SK-N-SH (cell line): ENCODE results near the gene PLEKHM2. TPM values are rescaled to one million over a fixed set of nuclear protein-coding genes. Genes with fewer than 3 reads are reported as not detected.

Source experiments
- CTCF ChIA-PET: fragments of 300-600, 350-600 bp; formaldehyde crosslinking; extraction: SDS; loops from one replicate; lab custom pipeline; 2021; lab: Yijun Ruan, JAX
- POLR2A ChIA-PET: fragments of 350-600 bp; sonication (Branson Sonifier 250); formaldehyde crosslinking; extraction: SDS; loops from one replicate; lab custom pipeline; 2020; ENCODE audit warnings: antibody characterized with exemption, inconsistent platforms; lab: Yijun Ruan, JAX
- DNase-seq: peaks from one replicate; pipeline ENCODE4 v3.0.0; 2012
- H2AFZ ChIP-seq: fragments of 200-600 bp; sonication (generic); 2 replicates; pipeline ENCODE4 v1.8.1; 2016; ENCODE audit warnings: antibody characterized with exemption, mild to moderate bottlenecking, low read depth
- H3F3A ChIP-seq: fragments of 200-600 bp; sonication (generic); replicated peaks from 2 replicates; pipeline ENCODE3; 2016; ENCODE audit warnings: antibody characterized with exemption, mild to moderate bottlenecking; ENCODE audit not compliant: insufficient read depth
- H3K27ac ChIP-seq, 2 experiments: fragments of 200-500 bp in 1 of 2; fragments of 200-600 bp in 1 of 2; sonication (Bioruptor generic) in 1 of 2; sonication (generic), shearing (Covaris generic) in 1 of 2; 2 replicates each; pipeline versions ENCODE4 v1.5.1 to v1.6.1; 2014 to 2016; ENCODE audit warnings: low read depth in 2 of 2, inconsistent platforms in 1 of 2, low read length in 1 of 2, mild to moderate bottlenecking in 1 of 2, mixed read lengths in 1 of 2
- H3K27me3 ChIP-seq: fragments of 200-600 bp; sonication (generic), shearing (Covaris generic); 2 replicates; pipeline ENCODE4 v1.6.1; 2016; ENCODE audit warnings: mixed run types; ENCODE audit not compliant: insufficient read depth
- H3K36me3 ChIP-seq, 2 experiments: fragments of 200-500 bp in 1 of 2; fragments of 200-600 bp in 1 of 2; sonication (Bioruptor generic) in 1 of 2; sonication (generic) in 1 of 2; replicated peaks in 1 of 2; 2 replicates each; pipeline versions ENCODE3 to v1.5.1; 2014 to 2016; ENCODE audit warnings: low read length in 1 of 2, mild to moderate bottlenecking in 1 of 2; ENCODE audit not compliant: insufficient read depth in 2 of 2, control insufficient read depth in 1 of 2
- H3K4me1 ChIP-seq, 2 experiments: fragments of 200-500 bp in 1 of 2; fragments of 200-600 bp in 1 of 2; sonication (Bioruptor generic) in 1 of 2; sonication (generic), shearing (Covaris generic) in 1 of 2; 2 replicates each; pipeline versions ENCODE4 v1.5.1 to v1.6.1; 2014 to 2016; ENCODE audit warnings: low read depth in 1 of 2, low read length in 1 of 2, mixed run types in 1 of 2; ENCODE audit not compliant: insufficient read depth in 2 of 2, control insufficient read depth in 1 of 2
- H3K4me2 ChIP-seq: fragments of 200-600 bp; sonication (generic), shearing (Covaris generic); 2 replicates; pipeline ENCODE4 v1.6.1; 2017; ENCODE audit warnings: mixed run types
- H3K4me3 ChIP-seq, 2 experiments: fragments of 200-500 bp in 1 of 2; fragments of 200-600 bp in 1 of 2; sonication (Bioruptor generic) in 1 of 2; sonication (generic), shearing (Covaris generic) in 1 of 2; 2 replicates each; pipeline versions ENCODE4 v1.5.1 to v1.8.1; 2014 to 2016; ENCODE audit warnings: low read depth in 2 of 2, inconsistent platforms in 1 of 2, low read length in 1 of 2, mild to moderate bottlenecking in 1 of 2, mixed read lengths in 1 of 2, moderate library complexity in 1 of 2
- H3K79me2 ChIP-seq: fragments of 200-600 bp; sonication (generic); 2 replicates; pipeline ENCODE4 v1.8.1; 2017; ENCODE audit warnings: mild to moderate bottlenecking; ENCODE audit not compliant: insufficient read depth
- H3K9ac ChIP-seq: fragments of 200-600 bp; sonication (generic); 2 replicates; pipeline ENCODE4 v1.6.1; 2017; ENCODE audit warnings: mixed run types
- H3K9me2 ChIP-seq: fragments of 200-600 bp; sonication (generic); 2 replicates; pipeline ENCODE4 v1.6.1; 2017; ENCODE audit warnings: mixed run types
- H3K9me3 ChIP-seq: fragments of 200-600 bp; sonication (generic); 2 replicates; pipeline ENCODE4 v1.6.1; 2017; ENCODE audit warnings: mixed run types, mild to moderate bottlenecking, moderate library complexity
- H4K20me1 ChIP-seq: fragments of 200-600 bp; sonication (generic); 2 replicates; pipeline ENCODE4 v1.6.1; 2017; ENCODE audit warnings: mild to moderate bottlenecking, mixed run types; ENCODE audit not compliant: insufficient read depth
- CHD2 ChIP-seq: fragments of 150-350 bp; IDR thresholded peaks from 2 replicates; pipeline ENCODE4 v1.6.1; 2018; ENCODE audit warnings: low read length; ENCODE audit not compliant: partially characterized antibody
- CTCF ChIP-seq: fragments of 200-600 bp; sonication (generic); IDR thresholded peaks from 2 replicates; pipeline ENCODE4 v1.6.1; 2017; ENCODE audit warnings: antibody characterized with exemption, mild to moderate bottlenecking, moderate library complexity
- EP300 ChIP-seq, 2 experiments: IDR thresholded peaks; 2 replicates each; pipeline versions ENCODE4 v1.4.0 to v1.6.1; 2012; ENCODE audit warnings: borderline replicate concordance in 1 of 2, low read depth in 1 of 2, low read length in 1 of 2
- FOSL2 ChIP-seq: IDR thresholded peaks from 2 replicates; pipeline ENCODE4 v1.4.0; 2012; ENCODE audit warnings: low read depth, mild to moderate bottlenecking, moderate library complexity, borderline replicate concordance
- FOXJ3 ChIP-seq: sonication (generic); formaldehyde crosslinking; IDR thresholded peaks from 2 replicates; pipeline ENCODE4 v1.5.1; 2020; ENCODE audit warnings: mild to moderate bottlenecking, missing genetic modification reagents
- GATA2 ChIP-seq: sonication (generic); formaldehyde crosslinking; IDR thresholded peaks from 2 replicates; pipeline ENCODE4 v1.5.0; 2020; ENCODE audit warnings: mild to moderate bottlenecking, missing genetic modification reagents
- NFIC ChIP-seq: IDR thresholded peaks from 2 replicates; pipeline ENCODE4 v1.4.0; 2012; ENCODE audit warnings: borderline replicate concordance
- NRF1 ChIP-seq: IDR thresholded peaks from 2 replicates; pipeline ENCODE4 v1.6.1; 2012; ENCODE audit warnings: low read depth, mild to moderate bottlenecking, low read length
- PBX3 ChIP-seq: IDR thresholded peaks from 2 replicates; pipeline ENCODE4; 2012
- RAD21 ChIP-seq: IDR thresholded peaks from 2 replicates; pipeline ENCODE4 v1.6.1; 2012; ENCODE audit warnings: mild to moderate bottlenecking, low read length
- TEAD4 ChIP-seq: IDR thresholded peaks from 2 replicates; pipeline ENCODE4 v1.4.0; 2012; ENCODE audit warnings: mild to moderate bottlenecking, borderline replicate concordance; ENCODE audit not compliant: insufficient read depth
- USF1 ChIP-seq: IDR thresholded peaks from 2 replicates; pipeline ENCODE4 v1.4.0; 2012; ENCODE audit warnings: low read depth, borderline replicate concordance
- YY1 ChIP-seq: IDR thresholded peaks from 2 replicates; pipeline ENCODE4 v1.4.0; 2012; ENCODE audit warnings: low read depth, mild to moderate bottlenecking
- ZBTB33 ChIP-seq: IDR thresholded peaks from 2 replicates; pipeline ENCODE4 v1.4.0; 2012; ENCODE audit warnings: low read depth, borderline replicate concordance
- WGBS: methylation state at CpG from one replicate; pipeline ENCODE4 v1.1.6; 2017; ENCODE audit warnings: low lambda C conversion rate; 5-methylcytosine and 5-hydroxymethylcytosine counted together
- polyA plus RNA-seq, 3 experiments: library from polyadenylated mRNA; depleted of rRNA; stranded (reverse); fragments of >200 nt; gene quantifications; 2 replicates each; pipeline ENCODE4 v1.2.3, GENCODE V29; 2012

Gene PLEKHM2
- polyA plus RNA-seq, 1 of the 3 experiments (the other 2 are of a cell fraction): 38.9 TPM

GRCh38 chr1:15736038-15736891, 52.1 kb downstream of the PLEKHM2 start, which contains the start of gene SLC25A34:
SLC25A34 (plus strand) TSS chr1:15736258; CDS start chr1:15736486, 228 bp downstream.
- no peaks in the 10 kb centered on the region for H4K20me1 ChIP-seq
- no peak within 1 kb of the TSS for H3K4me3 ChIP-seq
- no peaks in the 10 kb centered on the region for H3K9me2 ChIP-seq
- no peak for DNase-seq
- H3K27ac ChIP-seq: peak within 1 kb of the TSS in 1 of 2 experiments; percentile 43; a peak in 1 of 4 replicates
- peaks cover 0 to 31% of the 10 kb centered on the region in 2 experiments for H3K36me3 ChIP-seq
- no peaks in the 10 kb centered on the region for H3F3A ChIP-seq
- H3K9me3 ChIP-seq: no peaks in the 10 kb centered on the region
- ChIA-PET POLR2A (no interaction called here), CTCF (interaction anchor here (0.6 kb wide), 1 partner anchor 133 kb away, joined by 3 read pairs; no protein-coding TSS in a partner anchor)
- WGBS: 78% methylated on average over 5 of the region's 35 CpGs
- no peaks in the 10 kb centered on the region for H3K27me3 ChIP-seq
- H3K9ac ChIP-seq: no peak within 1 kb of the TSS
- no peak within 1 kb of the TSS for H3K4me2 ChIP-seq
- no peak within 1 kb of the TSS for H2AFZ ChIP-seq
- H3K79me2 ChIP-seq: no peaks in the 10 kb centered on the region
- TF ChIP-seq TEAD4 (no peak), USF1 (no peak), CHD2 (no peak), NRF1 (no peak), YY1 (no peak), FOXJ3 (no peak), ZBTB33 (no peak)
- peaks cover 0 to 39% of the 10 kb centered on the region in 2 experiments; a peak in 1 of 4 replicates for H3K4me1 ChIP-seq

- H4K20me1 ChIP-seq: no peaks in the 10 kb centered on the region
- no peaks in the 10 kb centered on the region for H3K27me3 ChIP-seq
- H3K4me1 ChIP-seq: peaks cover 0 to 43% of the 10 kb centered on the region in 2 experiments; a peak in 1 of 4 replicates
- peaks cover 0 to 25% of the 10 kb centered on the region in 2 experiments for H3K36me3 ChIP-seq
- ChIA-PET CTCF (interaction anchor here (2.9 kb wide), 1 partner anchor 142 kb away, joined by 10 read pairs; no protein-coding TSS in a partner anchor), POLR2A (no interaction called here)
- DNase-seq: no peak
- no peak overlapping the region for H3K4me2 ChIP-seq
- no peak overlapping the region for H3K4me3 ChIP-seq
- H3F3A ChIP-seq: no peaks in the 10 kb centered on the region
- no peak overlapping the region for H3K9ac ChIP-seq
- no peaks in the 10 kb centered on the region for H3K79me2 ChIP-seq
- H3K9me3 ChIP-seq: no peaks in the 10 kb centered on the region
- no peak for TF ChIP-seq EP300 (IDR thresholded peaks at IDR 0.05; ENCODE audit: borderline replicate concordance in 1 of 2, low read depth in 1 of 2, low read length in 1 of 2)
- no peak for TF ChIP-seq GATA2 (CRISPR knock-in tag)
- no peak for TF ChIP-seq NRF1
- TF ChIP-seq FOSL2: no peak
- TF ChIP-seq NFIC: no peak
- no peak for TF ChIP-seq CTCF
- no peak for TF ChIP-seq YY1
- TF ChIP-seq PBX3: no peak
- TF ChIP-seq RAD21: no peak
- TF ChIP-seq TEAD4: no peak
- no peaks in the 10 kb centered on the region for H3K9me2 ChIP-seq
- H2AFZ ChIP-seq: no peak overlapping the region
- 92% methylated on average over 6 of the region's 6 CpGs for WGBS
- H3K27ac ChIP-seq: no peak overlapping the region; a peak in 1 of 4 replicates
Observed at GRCh38 chr1:15736892-15737261, 52.8 kb downstream of the PLEKHM2 start.
